HG03159 (cell line): ENCODE data around the gene UBE2E2.
A peak's percentile ranks its signal among the peaks of the same experiment; 100 is the strongest.
"Not testable (repeated sequence)": the region's sequence is repeated elsewhere in the genome, so short reads cannot be mapped to it uniquely, and the experiment has no call there.

Experiments
- ATAC-seq: cut with Tn5 transposase; IDR thresholded peaks from one replicate; pipeline ENCODE4 v1.9.1; 2021; ENCODE audit warnings: mild to moderate bottlenecking, moderate library complexity; ENCODE audit not compliant: unreplicated experiment

UBE2E2 gene

GRCh38 chr3:23202921-23203707 is at the start of gene UBE2E2:
UBE2E2 (plus strand) TSS chr3:23203327.
- peak; percentile 62 for ATAC-seq

GRCh38 chr3:23153436-23153835 is 49.7 kb upstream of the UBE2E2 start:
- no peak for ATAC-seq

- no peak for ATAC-seq
Observed at GRCh38 chr3:23157331-23157730, 45.8 kb upstream of the UBE2E2 start.

DNA sequence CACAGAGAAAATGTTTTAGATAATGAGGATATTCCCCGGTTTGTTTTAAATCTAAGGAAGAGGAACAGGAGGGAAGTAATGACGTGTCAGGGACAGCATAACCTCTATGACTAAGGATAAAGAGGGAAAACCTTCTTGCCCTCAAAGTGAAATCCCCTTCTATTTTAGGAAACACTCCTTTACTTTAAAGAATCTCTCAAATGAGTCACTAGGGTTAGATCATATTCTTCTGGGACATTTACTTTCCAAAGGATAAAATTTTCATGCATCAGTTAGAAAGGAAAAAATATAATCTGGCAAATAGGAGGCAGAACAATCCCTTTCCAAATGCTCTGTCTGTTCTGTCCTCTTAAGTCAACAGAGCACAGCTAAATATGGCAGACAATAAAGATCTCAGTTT is 43.2 kb upstream of the UBE2E2 start:
- ATAC-seq, result no peak

DNA sequence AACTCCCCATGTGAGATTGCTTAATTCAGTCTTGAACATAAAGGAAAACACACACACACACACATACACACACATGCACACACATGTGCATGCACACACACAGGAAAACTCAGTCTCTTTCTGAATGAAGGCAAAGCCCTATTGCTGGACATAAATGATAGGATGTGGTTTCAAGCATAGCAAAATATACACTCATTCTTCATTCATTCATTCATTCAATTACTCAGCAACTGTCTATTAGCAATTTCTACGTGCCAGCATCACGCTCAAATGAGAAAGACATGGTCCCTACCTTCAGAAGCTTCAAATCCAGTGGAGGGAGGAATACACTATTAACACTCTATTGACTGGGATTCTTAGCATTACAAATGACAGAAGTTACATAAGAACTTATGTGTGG is 41.8 kb upstream of the UBE2E2 start:
- peak; percentile 0 for ATAC-seq

DNA sequence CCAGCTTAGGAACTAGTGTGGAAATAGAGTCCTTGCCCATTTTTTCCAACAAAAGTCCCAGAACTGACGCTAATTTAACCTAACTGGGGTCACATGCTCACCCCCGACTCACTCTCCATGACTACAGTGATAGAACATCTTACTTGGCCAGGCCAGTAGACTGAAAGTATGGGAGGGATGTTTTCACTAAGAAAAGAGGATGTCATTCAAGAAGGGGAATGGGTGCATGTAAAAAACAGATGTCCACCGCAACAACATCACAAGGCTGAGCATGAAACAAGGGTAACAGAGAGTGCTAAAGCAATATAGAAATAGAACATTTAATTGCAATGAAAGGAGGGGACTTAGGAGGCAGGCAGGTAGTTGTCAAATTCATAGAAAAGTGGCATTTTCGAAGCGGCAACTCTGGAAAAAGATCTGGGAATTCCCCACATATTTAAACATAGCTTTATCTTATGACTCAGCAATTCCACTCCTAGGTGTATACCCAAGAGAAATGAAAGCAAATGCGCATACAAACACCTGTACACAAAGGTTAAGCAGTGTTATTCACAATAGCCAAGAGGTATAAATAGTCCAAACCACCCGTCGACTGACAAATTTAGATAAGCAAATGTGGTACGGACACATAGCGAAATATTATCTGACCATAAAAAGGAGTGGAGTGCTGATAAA is 41.1 kb upstream of the UBE2E2 start:
- peak; percentile 48 for ATAC-seq

DNA sequence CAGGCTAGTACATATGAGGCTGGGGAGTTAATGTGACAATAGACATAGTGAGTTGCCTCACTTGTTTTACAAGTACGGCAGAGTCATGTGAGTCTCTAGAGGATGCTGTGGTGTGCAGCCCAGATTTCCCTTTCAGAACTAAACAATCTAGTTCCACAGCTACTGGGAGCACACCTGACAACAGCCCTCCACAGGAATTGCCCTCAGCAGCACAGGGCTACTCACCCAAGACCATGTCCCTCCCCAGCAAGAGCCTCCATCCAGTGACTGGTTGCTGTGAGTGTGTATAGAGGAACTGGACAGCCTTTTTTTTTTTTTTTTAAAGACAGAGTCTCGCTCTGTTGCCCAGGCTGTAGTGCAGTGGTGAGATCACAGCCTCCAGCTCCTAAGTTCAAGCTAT is 40.2 kb upstream of the UBE2E2 start:
- ATAC-seq, result peak; percentile 50

DNA sequence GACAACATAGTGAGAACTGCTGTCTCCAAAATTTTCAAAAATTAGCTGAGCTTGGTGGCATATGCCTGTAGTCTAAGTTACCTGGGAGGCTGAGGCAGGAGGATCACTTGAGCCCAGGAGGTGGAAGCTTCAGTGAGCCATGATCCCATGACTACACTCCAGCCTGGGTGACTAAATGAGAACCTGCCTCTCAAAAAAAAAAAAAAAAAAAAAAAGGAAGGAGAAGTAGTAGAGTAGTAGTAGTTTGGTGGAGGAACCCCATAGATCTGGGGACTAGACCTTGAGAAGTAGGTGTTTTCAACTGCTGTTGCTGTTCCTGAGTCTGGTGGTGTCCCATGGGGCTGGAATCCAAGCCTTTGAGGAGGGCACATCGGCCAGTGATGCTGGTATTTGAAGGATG is 38.4 kb upstream of the UBE2E2 start:
- ATAC-seq, result no peak

DNA sequence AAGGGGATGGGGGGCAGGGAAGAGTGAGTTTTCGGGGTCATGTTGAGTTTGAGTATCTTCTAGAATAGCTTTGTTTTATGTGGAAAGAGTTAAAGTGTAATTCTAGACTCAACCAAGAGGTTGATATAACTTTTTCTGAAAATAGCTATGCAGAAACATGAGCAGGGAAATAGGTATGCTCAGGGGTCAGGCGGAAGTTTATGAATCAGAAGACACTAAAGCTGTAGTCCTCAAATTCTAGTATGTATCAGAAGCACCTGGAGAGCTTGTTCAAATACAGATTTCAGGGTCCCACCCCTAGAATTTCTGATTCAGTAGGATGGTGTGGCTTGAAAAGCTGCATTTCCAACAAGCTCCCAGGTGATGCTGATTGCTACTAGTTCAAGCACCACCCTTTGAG is 37.6 kb upstream of the UBE2E2 start:
- no peak for ATAC-seq

DNA sequence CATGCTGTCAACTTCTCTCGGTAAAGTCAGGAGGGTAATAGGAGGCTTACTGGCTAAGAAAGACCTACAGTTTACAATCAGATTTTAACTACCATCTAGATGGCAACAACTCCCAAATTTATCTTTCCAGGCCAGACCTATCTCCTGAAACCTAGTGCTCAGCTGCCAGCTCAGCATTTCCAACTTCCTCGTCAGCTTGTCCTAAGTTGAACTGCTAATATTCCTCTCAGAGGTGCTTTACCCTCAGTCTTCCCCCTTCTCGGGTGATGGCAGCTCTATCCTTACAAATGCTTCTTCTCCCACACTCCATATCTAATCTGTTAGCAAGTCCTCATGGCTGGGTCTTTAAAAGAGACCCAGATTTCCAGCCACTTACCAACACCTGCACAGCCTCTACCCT is 36.9 kb upstream of the UBE2E2 start:
- ATAC-seq, result no peak

DNA sequence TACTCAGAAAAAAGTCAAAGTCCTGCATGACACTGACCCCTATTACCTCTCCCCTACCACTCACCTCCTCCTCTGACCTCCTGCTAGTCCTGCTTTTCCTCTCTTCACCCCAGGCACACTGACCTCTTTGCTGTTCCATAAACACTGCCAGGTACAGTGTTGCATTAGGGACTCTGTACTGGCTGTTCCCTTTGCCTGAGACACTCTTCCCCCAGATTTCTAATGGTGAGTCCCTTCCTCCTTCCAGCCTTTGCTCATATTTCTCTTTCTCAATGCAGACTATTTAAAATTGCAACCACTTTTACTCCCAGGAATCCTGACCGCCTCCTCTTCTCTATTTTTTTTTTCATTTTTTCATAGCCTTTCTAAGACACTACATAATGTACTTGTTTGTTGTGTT is 36.3 kb upstream of the UBE2E2 start:
- ATAC-seq, result no peak

DNA sequence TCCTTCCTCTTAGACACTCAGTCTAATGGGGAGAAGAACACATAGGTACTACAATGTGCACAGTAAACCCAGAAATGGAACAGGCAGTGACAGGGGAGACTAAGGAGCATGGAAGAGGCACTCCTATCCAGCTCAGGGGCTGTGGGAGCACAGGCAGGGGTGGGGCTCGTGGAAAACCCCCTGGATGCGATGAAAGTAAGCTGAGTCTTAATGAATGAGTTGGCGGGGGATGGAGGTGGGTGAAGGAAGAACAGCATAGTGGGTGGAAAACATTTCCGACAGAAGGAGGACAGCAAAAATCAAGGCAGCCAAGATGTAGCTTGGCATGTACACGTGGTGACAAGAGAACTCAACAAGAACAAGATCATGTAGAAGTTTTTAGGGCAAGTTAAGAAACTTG is 33.6 kb upstream of the UBE2E2 start:
- ATAC-seq, result no peak

GRCh38 chr3:23170291-23170690 is 32.8 kb upstream of the UBE2E2 start:
- no peak for ATAC-seq

DNA sequence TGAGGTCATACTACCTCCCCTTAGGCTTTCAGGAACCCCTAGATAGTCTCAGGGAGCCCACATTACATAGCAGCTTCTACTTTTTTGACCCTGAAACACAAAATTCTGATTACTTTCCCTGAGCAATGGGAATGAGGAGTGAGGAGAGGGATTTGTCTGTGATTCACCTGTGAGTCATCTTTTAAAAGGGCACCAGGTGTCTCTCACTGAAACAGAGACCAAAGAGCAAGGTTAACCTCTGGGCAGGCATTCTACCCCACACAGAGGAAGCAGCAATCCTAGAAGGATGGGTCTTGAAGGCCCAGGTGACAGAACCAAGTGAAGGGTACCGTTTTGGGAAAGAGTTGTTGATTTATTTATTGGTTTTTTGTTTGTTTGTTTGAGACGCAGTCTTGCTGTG is 31.1 kb upstream of the UBE2E2 start:
- no peak for ATAC-seq

- ATAC-seq, result no peak
Observed at GRCh38 chr3:23174426-23175039, 28.6 kb upstream of the UBE2E2 start.

- ATAC-seq, result no peak
Observed at GRCh38 chr3:23175341-23176083, 27.6 kb upstream of the UBE2E2 start.

GRCh38 chr3:23176839-23177238 is 26.3 kb upstream of the UBE2E2 start:
- ATAC-seq, result not testable (repeated sequence)

- no peak for ATAC-seq
Observed at GRCh38 chr3:23182996-23183513, 20.1 kb upstream of the UBE2E2 start.

- no peak for ATAC-seq
Observed at GRCh38 chr3:23183731-23184130, 19.4 kb upstream of the UBE2E2 start.

DNA sequence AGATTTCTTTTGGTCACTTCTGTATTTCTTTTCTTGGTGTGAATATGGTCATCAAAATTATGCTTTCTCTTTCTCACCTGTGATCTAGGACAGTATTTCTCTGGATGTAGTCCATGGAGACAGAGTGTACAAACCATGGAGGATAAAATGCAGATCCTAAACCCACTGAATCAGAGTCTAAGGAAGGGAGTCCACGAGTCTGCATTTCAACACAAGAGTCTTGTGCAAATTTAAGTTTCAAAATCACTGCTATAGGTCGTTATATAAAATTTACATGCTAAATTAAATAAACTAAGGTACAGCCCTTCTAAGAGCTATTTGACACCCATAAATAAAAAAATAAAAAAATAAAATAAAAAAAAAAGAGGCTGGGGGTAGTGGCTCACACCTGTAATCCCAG is 17.3 kb upstream of the UBE2E2 start:
- no peak for ATAC-seq

- ATAC-seq, result no peak
Observed at GRCh38 chr3:23189187-23189586, 13.9 kb upstream of the UBE2E2 start.
